ENCODE measurements around the gene HOXA11.

DNA sequence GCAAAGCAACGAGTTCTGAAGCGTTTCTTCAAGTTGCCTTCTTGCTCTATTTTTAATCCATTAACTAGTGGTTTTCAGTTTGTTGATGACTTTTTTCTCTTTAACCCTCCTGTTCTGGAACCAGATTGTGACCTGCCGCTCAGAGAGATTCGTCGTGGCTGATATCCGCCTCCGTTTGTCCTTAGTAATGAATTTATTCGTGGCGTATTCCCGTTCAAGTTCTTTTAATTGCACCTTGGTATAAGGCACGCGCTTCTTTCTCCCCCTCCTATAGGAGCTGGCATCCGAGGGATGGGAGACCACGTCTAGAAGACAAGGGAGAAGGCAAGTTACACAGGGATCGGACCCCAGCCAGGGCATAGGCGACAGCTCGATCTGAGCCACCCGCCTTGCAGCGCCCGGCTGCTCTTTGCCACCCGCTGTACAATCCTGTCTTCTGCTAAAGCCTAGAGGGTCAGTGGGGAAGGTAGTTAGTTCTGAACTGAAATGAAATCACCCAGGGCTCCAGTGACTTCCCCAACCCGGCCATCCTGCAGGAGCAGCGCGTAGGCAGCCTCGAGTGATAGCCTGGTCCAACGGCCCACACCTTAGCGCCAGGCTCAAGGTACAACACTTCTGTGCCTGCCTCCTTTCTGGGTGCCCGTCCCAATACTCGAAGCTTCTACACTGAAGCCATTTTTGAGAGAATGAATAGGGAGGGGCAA is 13.3 kb upstream of the HOXA11 start:
- no peak for TF ChIP-seq CTCF (IDR thresholded peaks at IDR 0.05; ENCODE audit: poor library complexity, severe bottlenecking)
- TF ChIP-seq EP300 (conservative IDR thresholded peaks at IDR 0.05; ENCODE audit: poor library complexity, severe bottlenecking) = no peak
- TF ChIP-seq REST (IDR thresholded peaks at IDR 0.05; ENCODE audit: borderline replicate concordance) = no peak
